GM13977 (cell line): ENCODE data around the gene CHRNA5.
A peak's percentile ranks its signal among the peaks of the same experiment; 100 is the strongest.

Experiments used
- DNase-seq: peaks from one replicate; pipeline ENCODE4 v3.0.0; 2012; ENCODE audit warnings: low spot score
- in situ Hi-C: fragments of 300-500 bp; cut with MboI; formaldehyde crosslinking; loops from one replicate; pipeline ENCODE4 v1.12.0; 2022; ENCODE audit warnings: low sequenced_read_pairs, low pct_unique_long_range_greater_than_20kb, mixed read lengths, inconsistent platforms; ENCODE audit not compliant: unreplicated experiment
- TF ChIP-seq, protein P1 (sequence below): IDR thresholded peaks from 2 replicates; pipeline ENCODE4 v1.5.1; 2012; ENCODE audit warnings: mild to moderate bottlenecking, control low read depth; ENCODE audit not compliant: insufficient read depth; ENCODE audit errors: extremely low read depth, missing control alignments

Gene CHRNA5

GRCh38 chr15:78618064-78618463 is 52.7 kb downstream of the CHRNA5 start:
- TF ChIP-seq, protein P1, sequence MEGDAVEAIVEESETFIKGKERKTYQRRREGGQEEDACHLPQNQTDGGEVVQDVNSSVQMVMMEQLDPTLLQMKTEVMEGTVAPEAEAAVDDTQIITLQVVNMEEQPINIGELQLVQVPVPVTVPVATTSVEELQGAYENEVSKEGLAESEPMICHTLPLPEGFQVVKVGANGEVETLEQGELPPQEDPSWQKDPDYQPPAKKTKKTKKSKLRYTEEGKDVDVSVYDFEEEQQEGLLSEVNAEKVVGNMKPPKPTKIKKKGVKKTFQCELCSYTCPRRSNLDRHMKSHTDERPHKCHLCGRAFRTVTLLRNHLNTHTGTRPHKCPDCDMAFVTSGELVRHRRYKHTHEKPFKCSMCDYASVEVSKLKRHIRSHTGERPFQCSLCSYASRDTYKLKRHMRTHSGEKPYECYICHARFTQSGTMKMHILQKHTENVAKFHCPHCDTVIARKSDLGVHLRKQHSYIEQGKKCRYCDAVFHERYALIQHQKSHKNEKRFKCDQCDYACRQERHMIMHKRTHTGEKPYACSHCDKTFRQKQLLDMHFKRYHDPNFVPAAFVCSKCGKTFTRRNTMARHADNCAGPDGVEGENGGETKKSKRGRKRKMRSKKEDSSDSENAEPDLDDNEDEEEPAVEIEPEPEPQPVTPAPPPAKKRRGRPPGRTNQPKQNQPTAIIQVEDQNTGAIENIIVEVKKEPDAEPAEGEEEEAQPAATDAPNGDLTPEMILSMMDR = no peak
- no peak for DNase-seq
- in situ Hi-C loops = no loop called here

GRCh38 chr15:78618490-78618934 is 53.2 kb downstream of the CHRNA5 start:
- TF ChIP-seq, protein P1 = peak; percentile 80
- in situ Hi-C loops = no loop called here
- peak; percentile 89 for DNase-seq

DNA sequence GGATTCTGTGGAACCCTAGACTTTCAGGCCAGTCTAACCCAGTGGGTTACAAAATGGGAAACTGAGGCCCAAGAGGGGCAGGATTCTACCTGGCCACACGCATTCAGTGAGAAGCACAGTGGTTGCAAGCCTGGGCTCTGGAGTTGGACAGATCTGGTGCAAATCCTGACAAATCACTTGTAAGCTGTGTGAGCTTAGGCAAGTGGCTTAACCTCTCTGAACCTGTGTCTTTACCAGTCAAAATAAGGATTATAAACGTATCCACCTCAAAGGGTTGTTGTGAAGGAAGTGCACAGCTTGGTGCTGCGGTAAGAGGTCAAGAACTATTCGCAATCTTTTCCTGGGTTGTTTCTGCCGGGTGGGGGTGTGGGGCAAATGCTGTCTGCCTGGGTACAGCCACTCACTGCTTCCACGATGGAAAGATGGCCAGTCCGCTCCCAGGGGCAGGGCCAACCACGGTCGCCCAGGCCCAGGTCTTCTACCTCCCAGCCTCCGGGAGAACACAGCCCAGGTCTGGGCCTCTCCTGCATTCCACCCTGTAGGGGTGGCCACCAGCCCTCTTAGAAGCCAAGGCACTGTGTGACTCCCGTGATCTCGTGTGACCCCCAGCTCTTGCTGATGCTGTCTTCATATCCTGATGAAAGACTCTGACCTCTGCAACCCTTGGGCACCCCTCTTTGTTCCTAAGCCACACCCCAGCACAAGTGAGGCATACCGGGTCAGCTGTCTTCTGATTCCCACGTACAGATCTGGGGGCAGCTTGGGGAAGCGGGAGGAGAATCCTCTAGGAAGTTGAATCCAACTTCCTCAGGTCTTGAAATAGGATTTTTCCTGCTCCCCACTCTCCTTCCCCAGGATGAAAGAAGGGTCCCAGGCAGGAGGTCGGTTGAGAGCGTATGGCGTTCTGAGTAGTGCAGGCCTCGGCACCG is 54.0 kb downstream of the CHRNA5 start:
- in situ Hi-C loops = no loop called here
- peak; percentile 29 for DNase-seq
- TF ChIP-seq, protein P1 = no peak

- DNase-seq = peak; percentile 48
- in situ Hi-C loops = no loop called here
- TF ChIP-seq, protein P1 = no peak
These were observed 54.8 kb downstream of the CHRNA5 start for GRCh38 chr15:78620021-78620526.

DNA sequence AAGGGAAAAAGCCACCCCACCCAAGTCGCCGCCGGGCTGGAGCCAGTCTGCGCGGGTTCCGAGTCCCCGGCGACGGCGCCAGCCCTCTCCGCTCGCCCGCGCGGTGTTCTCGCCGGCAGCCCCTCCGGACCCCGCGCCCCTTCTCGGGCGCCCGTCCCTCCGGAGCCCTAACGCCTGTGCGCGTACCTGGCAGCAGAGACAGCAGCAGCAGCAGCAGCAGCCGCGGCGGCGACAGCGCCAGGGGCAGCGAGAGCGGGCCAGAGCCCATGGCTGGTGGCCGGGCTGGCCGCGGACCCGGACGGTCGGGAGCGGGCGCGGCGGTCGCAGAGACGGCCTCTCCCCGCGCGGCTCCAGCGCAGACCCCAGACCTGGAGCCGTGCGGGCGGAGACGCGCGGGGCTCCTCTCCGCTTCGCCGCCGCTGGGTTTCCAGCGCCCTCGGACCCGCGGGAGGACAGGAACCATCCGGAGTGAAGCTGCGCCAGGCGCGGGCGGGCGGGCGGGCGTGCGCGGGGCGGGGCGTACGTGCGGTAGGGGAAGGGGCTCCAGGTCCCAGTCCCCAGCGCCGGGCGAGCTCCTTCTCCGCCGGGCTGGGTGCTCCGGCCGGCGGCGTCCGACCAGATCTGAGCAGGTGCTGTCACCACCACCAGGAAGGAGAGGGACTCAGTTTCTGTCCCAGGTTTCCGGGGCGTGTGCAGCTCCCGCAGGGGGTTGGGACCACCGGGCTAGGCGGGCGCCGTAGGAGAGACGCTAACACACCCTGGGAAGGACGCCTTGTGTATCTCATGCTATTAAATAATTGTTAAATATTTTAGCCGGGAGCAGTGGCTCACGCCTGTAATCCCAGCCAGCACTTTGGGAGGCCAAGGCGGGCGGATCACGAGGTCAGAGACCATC is 55.5 kb downstream of the CHRNA5 start, which contains the start of gene CHRNA3:
TSS of gene CHRNA3 (minus strand) at position 470 of the 895 bp plus-strand sequence. CDS start at position 268, 202 bp downstream.
- TF ChIP-seq, protein P1 = no peak
- in situ Hi-C loops = no loop called here
- DNase-seq = peak; percentile 47

GRCh38 chr15:78621810-78622402 is 56.6 kb downstream of the CHRNA5 start:
- in situ Hi-C loops = no loop called here
- TF ChIP-seq, protein P1 = no peak
- peak; percentile 9 for DNase-seq
